Spleen (tissue), 7 donors: ENCODE measurements around the gene AKAP12.

ENCODE experiments used
- POLR2A ChIP-seq, 3 donors: fragments of 450-650 bp; IDR thresholded peaks; one replicate each; pipeline ENCODE4 v1.5.1; 2017; ENCODE audit warnings: antibody characterized with exemption in 3 of 3, mild to moderate bottlenecking in 1 of 3
- POLR2AphosphoS5 ChIP-seq, 3 donors: sonication (generic); formaldehyde crosslinking; IDR thresholded peaks; one replicate each; pipeline ENCODE4 v1.5.1; 2017; ENCODE audit warnings: antibody characterized with exemption in 3 of 3
- TF ChIP-seq, protein P1 (sequence below), 11 experiments: fragments of 200-600 bp in 7 of 11; fragments of 450-650 bp in 4 of 11; sonication (generic) in 4 of 11; IDR thresholded peaks in 8 of 11; conservative IDR thresholded peaks in 3 of 11; 1 replicate in 7 of 11; 2 replicates in 4 of 11; pipeline versions ENCODE4 v1.4.0 to v1.8.0; 2016 to 2021; ENCODE audit warnings: antibody characterized with exemption in 11 of 11, inconsistent platforms in 4 of 11, mild to moderate bottlenecking in 1 of 11
- donor health status: DM: no; HTN: no; CAD: no; lungs with moderate emphysema.
- donor health status: DM: no; HTN: no; CAD: no.
- donor health status: DM: no; HTN: no; CAD: no.

DNA sequence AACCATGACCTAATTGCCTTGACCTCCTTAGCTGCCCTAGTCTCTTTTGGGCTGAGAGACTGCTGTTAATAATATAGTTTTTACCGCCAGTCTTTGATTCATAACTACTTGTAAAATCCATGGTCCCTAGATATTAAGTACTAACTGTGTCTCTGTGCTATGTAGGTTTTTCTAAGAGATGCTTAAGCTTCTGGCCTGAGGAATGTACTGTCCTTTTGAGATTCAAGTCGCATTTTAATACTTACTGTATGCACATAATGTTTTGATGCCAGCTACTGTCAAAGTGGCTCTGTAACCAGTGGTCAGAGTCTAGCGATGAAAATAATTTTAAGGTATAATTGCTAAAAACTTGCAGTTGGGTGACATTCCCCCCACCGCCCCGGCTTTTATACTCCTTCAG is 2.1 kb downstream of the AKAP12 start:
- TF ChIP-seq, protein P1, sequence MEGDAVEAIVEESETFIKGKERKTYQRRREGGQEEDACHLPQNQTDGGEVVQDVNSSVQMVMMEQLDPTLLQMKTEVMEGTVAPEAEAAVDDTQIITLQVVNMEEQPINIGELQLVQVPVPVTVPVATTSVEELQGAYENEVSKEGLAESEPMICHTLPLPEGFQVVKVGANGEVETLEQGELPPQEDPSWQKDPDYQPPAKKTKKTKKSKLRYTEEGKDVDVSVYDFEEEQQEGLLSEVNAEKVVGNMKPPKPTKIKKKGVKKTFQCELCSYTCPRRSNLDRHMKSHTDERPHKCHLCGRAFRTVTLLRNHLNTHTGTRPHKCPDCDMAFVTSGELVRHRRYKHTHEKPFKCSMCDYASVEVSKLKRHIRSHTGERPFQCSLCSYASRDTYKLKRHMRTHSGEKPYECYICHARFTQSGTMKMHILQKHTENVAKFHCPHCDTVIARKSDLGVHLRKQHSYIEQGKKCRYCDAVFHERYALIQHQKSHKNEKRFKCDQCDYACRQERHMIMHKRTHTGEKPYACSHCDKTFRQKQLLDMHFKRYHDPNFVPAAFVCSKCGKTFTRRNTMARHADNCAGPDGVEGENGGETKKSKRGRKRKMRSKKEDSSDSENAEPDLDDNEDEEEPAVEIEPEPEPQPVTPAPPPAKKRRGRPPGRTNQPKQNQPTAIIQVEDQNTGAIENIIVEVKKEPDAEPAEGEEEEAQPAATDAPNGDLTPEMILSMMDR (IDR thresholded peaks at IDR 0.05 in 8 of 11, conservative IDR thresholded peaks at IDR 0.05 in 3 of 11): no peak
- TF ChIP-seq POLR2A (IDR thresholded peaks at IDR 0.05) (no peak), POLR2AphosphoS5 (IDR thresholded peaks at IDR 0.05) (no peak)
